ENCODE results near the gene MAML2. TPM values are rescaled to one million over a fixed set of nuclear protein-coding genes. Genes with fewer than 3 reads are reported as not detected.

MAML2 gene
- total and polyA plus RNA-seq, 4 donors: 3.8 to 41.8 (median 13.7) TPM

DNA sequence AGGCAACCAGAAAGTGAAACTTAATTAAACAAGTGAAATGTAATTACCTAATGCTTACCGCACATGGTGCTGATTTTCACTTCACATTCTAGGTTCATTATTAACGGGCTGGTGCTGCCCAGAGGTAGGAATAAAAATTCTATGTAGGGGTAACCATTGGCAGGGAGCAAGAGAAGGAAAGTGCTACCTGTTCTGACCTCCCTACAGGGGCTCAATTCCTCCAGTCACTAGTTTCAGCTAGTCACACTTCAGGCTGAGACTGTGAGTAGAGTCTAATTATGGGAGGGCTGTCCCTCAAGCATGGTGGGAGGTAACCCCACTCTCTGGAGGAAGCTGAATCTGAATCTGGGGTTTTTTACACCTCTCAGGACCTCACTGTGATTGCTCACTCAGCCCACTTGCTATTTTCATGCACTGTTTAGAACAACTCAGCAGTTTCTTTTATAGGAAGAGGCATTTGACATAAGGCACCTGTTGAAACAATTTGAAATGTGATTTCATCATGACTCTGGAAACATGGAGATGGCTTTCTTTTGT is 75.4 kb downstream of the MAML2 start:
- TF ChIP-seq, protein P1, sequence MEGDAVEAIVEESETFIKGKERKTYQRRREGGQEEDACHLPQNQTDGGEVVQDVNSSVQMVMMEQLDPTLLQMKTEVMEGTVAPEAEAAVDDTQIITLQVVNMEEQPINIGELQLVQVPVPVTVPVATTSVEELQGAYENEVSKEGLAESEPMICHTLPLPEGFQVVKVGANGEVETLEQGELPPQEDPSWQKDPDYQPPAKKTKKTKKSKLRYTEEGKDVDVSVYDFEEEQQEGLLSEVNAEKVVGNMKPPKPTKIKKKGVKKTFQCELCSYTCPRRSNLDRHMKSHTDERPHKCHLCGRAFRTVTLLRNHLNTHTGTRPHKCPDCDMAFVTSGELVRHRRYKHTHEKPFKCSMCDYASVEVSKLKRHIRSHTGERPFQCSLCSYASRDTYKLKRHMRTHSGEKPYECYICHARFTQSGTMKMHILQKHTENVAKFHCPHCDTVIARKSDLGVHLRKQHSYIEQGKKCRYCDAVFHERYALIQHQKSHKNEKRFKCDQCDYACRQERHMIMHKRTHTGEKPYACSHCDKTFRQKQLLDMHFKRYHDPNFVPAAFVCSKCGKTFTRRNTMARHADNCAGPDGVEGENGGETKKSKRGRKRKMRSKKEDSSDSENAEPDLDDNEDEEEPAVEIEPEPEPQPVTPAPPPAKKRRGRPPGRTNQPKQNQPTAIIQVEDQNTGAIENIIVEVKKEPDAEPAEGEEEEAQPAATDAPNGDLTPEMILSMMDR (IDR thresholded peaks at IDR 0.05; ENCODE audit: control extremely low read depth, extremely low read depth): no peak
- DNase-seq (peak in 1 of 3 donors; percentile 57), ATAC-seq (ENCODE audit: insufficient read depth, low FRiP score) (no peak)
- Histone ChIP-seq H3K27me3 (ENCODE audit: control insufficient read depth in 3 of 3, insufficient read depth in 3 of 3, low read length in 2 of 3) (no peaks in the 10 kb centered on the region), H3K36me3 (ENCODE audit: control insufficient read depth in 4 of 4, insufficient read depth in 4 of 4, low read length in 4 of 4) (peaks cover 0 to 13% (median 8%) of the 10 kb centered on the region in 4 donors), H3K9me3 (ENCODE audit: control insufficient read depth in 4 of 4, insufficient read depth in 3 of 4, low read length in 3 of 4) (peaks cover 0 to 3% (median 0%) of the 10 kb centered on the region in 4 donors), H3K4me3 (no peak overlapping the region), H3K27ac (ENCODE audit: low read depth in 1 of 2, low read length in 1 of 2) (peak overlapping the region in 1 of 2 donors; percentile 76), H3K4me1 (ENCODE audit: control insufficient read depth in 5 of 5, insufficient read depth in 5 of 5, low read length in 5 of 5) (peaks cover 8 to 23% (median 16%) of the 10 kb centered on the region in 5 donors), H3K9ac (ENCODE audit: insufficient read depth in 1 of 2, low read length in 2 of 2) (no peak overlapping the region)
- 18 to 20% methylated on average over 2 of the region's 2 CpGs for WGBS, 2 donors

DNA sequence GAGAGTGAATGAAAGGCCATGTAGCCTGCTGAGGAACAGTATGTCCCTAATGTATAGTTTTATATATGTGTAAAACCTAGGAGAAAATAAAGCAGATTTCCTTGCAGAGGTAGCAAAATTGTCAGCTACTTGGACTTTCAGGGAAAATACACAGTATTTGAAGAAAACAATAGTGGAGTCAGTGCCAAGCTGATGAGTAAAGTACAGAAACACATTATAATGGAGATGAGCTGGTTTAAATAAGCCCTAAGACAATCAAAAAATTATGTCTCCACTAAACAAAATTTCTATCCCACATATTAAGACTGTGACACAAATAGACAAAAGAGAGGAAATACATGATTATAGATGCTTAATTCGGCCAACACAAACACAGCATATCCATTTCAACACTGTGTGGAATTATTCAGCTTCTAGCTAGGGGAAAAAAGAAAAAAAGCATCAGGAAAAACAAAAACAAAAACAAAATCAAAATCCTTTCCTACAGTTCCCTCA is 75.9 kb downstream of the MAML2 start:
- TF ChIP-seq, protein P1 (IDR thresholded peaks at IDR 0.05; ENCODE audit: control extremely low read depth, extremely low read depth): no peak
- ATAC-seq (ENCODE audit: insufficient read depth, low FRiP score) (no peak), DNase-seq (no peak)
- WGBS, 2 donors: 46 to 55% methylated on average over 1 of the region's 1 CpG
- H3K9ac ChIP-seq (ENCODE audit: insufficient read depth in 1 of 2, low read length in 2 of 2): no peak overlapping the region
- H3K27me3 ChIP-seq (ENCODE audit: control insufficient read depth in 3 of 3, insufficient read depth in 3 of 3, low read length in 2 of 3): no peaks in the 10 kb centered on the region
- peaks cover 0 to 13% (median 7%) of the 10 kb centered on the region in 4 donors for H3K36me3 ChIP-seq (ENCODE audit: control insufficient read depth in 4 of 4, insufficient read depth in 4 of 4, low read length in 4 of 4)
- peaks cover 0 to 3% (median 0%) of the 10 kb centered on the region in 4 donors for H3K9me3 ChIP-seq (ENCODE audit: control insufficient read depth in 4 of 4, insufficient read depth in 3 of 4, low read length in 3 of 4)
- peaks cover 8 to 23% (median 15%) of the 10 kb centered on the region in 5 donors for H3K4me1 ChIP-seq (ENCODE audit: control insufficient read depth in 5 of 5, insufficient read depth in 5 of 5, low read length in 5 of 5)
- H3K27ac ChIP-seq (ENCODE audit: low read depth in 1 of 2, low read length in 1 of 2): no peak overlapping the region
- no peak overlapping the region for H3K4me3 ChIP-seq

DNA sequence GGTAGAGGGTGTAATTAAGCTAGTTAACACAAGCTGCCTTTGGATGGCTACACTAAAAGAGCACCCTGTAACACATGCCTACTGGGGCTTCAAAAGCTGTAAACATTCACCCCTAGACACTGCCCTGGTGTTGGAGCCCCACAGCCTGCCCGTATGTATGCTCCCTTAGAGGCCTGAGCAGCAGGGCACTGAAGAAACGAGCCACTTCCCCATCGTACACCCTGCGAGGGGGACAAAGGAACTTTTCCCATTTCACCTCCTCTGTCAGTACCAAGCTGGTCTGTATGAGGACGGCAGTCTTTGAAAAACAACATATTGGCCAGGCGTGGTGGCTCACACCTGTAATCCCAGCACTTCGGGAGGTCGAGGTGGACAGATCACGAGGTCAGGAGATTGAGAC is 77.0 kb downstream of the MAML2 start:
- Histone ChIP-seq H3K36me3 (ENCODE audit: control insufficient read depth in 4 of 4, insufficient read depth in 4 of 4, low read length in 4 of 4) (peaks cover 0 to 8% (median 2%) of the 10 kb centered on the region in 4 donors), H3K4me1 (ENCODE audit: control insufficient read depth in 5 of 5, insufficient read depth in 5 of 5, low read length in 5 of 5) (peaks cover 8 to 23% (median 15%) of the 10 kb centered on the region in 5 donors), H3K4me3 (no peak overlapping the region), H3K27me3 (ENCODE audit: control insufficient read depth in 3 of 3, insufficient read depth in 3 of 3, low read length in 2 of 3) (no peaks in the 10 kb centered on the region), H3K27ac (ENCODE audit: low read depth in 1 of 2, low read length in 1 of 2) (no peak overlapping the region), H3K9ac (ENCODE audit: insufficient read depth in 1 of 2, low read length in 2 of 2) (no peak overlapping the region), H3K9me3 (ENCODE audit: control insufficient read depth in 4 of 4, insufficient read depth in 3 of 4, low read length in 3 of 4) (peaks cover 0 to 3% (median 0%) of the 10 kb centered on the region in 4 donors)
- DNase-seq (no peak), ATAC-seq (ENCODE audit: insufficient read depth, low FRiP score) (no peak)
- TF ChIP-seq, protein P1 (IDR thresholded peaks at IDR 0.05; ENCODE audit: control extremely low read depth, extremely low read depth): no peak
- WGBS, 2 donors: 82 to 87% methylated on average over 9 of the region's 9 CpGs
